Endothelial cell of umbilical vein (primary cell): ENCODE data around the gene BLID. TPM values are rescaled to one million over a fixed set of nuclear protein-coding genes. Genes with fewer than 3 reads are reported as not detected.

Experiments
- BruUV-seq: library from RNA; stranded (reverse); fragments of 400-500 nt; replicated peaks from 2 replicates; lab custom pipeline; 2021; lab: Mats Ljungman, UMichigan
- CTCF ChIA-PET: fragments of 300-600, 350-600 bp; sonication (Branson Sonifier 250); formaldehyde crosslinking; loops from one replicate; lab custom pipeline; 2021; ENCODE audit warnings: antibody characterized with exemption, inconsistent platforms; lab: Charles Lee
- POLR2A ChIA-PET: fragments of 300-600, 350-600 bp; sonication (Branson Sonifier 250); formaldehyde crosslinking; loops from one replicate; lab custom pipeline; 2021; ENCODE audit warnings: antibody characterized with exemption, inconsistent platforms; lab: Charles Lee
- DNase-seq: peaks from one replicate; pipeline ENCODE4 v3.0.0-alpha.2; 2011; ENCODE audit warnings: low read depth, low spot score
- FAIRE-seq: peaks from 2 replicates; lab custom pipeline; 2011; peaks lifted over from hg19 to GRCh38; lab: Jason Lieb, UNC
- H2AFZ ChIP-seq: 2 replicates; pipeline ENCODE4 v1.6.0; 2012; ENCODE audit warnings: low read depth, low read length, control low read depth, inconsistent platforms
- H3K27ac ChIP-seq: 2 replicates; pipeline ENCODE4 v1.5.1; 2011; ENCODE audit warnings: low read depth, mild to moderate bottlenecking, control low read depth, low read length, moderate library complexity; ENCODE audit not compliant: insufficient read depth
- H3K27me3 ChIP-seq, 2 experiments: 2 replicates each; pipeline versions ENCODE4 v1.6.0 to v1.6.1; 2011; ENCODE audit warnings: low read length in 2 of 2, mixed read lengths in 1 of 2; ENCODE audit not compliant: control insufficient read depth in 2 of 2, insufficient read depth in 2 of 2
- H3K36me3 ChIP-seq, 2 experiments: 2 replicates in 1 of 2; 3 replicates in 1 of 2; pipeline ENCODE4 v1.5.1; 2011; ENCODE audit warnings: low read length in 2 of 2, mild to moderate bottlenecking in 1 of 2, moderate library complexity in 1 of 2; ENCODE audit not compliant: control insufficient read depth in 2 of 2, insufficient read depth in 2 of 2; ENCODE audit errors: extremely low read depth in 1 of 2
- H3K4me1 ChIP-seq: 3 replicates; pipeline ENCODE4 v1.5.1; 2011; ENCODE audit warnings: mild to moderate bottlenecking, low read length; ENCODE audit not compliant: control insufficient read depth, insufficient read depth; ENCODE audit errors: extremely low read depth
- H3K4me2 ChIP-seq: 2 replicates; pipeline ENCODE4 v1.6.1; 2011; ENCODE audit warnings: low read length, control low read depth, mixed read lengths; ENCODE audit not compliant: insufficient read depth
- H3K4me3 ChIP-seq, 3 experiments: fragments of 200-600 bp in 1 of 3; sonication (generic), shearing (Covaris generic) in 1 of 3; replicated peaks in 1 of 3; 2 replicates each; pipeline ENCODE4 v1.5.1; 2011 to 2016; ENCODE audit warnings: control low read depth in 3 of 3, low read length in 3 of 3, mild to moderate bottlenecking in 2 of 3, inconsistent platforms in 1 of 3, low read depth in 1 of 3, moderate library complexity in 1 of 3; ENCODE audit not compliant: insufficient read depth in 1 of 3
- H3K79me2 ChIP-seq: 2 replicates; pipeline ENCODE4 v1.6.0; 2012; ENCODE audit warnings: low read length, inconsistent platforms; ENCODE audit not compliant: control insufficient read depth, insufficient read depth
- H3K9ac ChIP-seq: replicated peaks from 2 replicates; pipeline ENCODE3; 2011; ENCODE audit warnings: low read length, control low read depth; ENCODE audit not compliant: insufficient read depth; ENCODE audit errors: extremely low read depth
- H3K9me1 ChIP-seq: replicated peaks from 3 replicates; pipeline ENCODE4 v1.6.0; 2011; ENCODE audit warnings: mild to moderate bottlenecking, low read length; ENCODE audit not compliant: control insufficient read depth, insufficient read depth; ENCODE audit errors: extremely low read depth
- H3K9me3 ChIP-seq: replicated peaks from 2 replicates; pipeline ENCODE4 v1.5.1; 2012; ENCODE audit warnings: low read length, inconsistent platforms; ENCODE audit not compliant: control insufficient read depth, insufficient read depth
- H4K20me1 ChIP-seq: replicated peaks from 2 replicates; pipeline ENCODE3; 2011; ENCODE audit warnings: mild to moderate bottlenecking, low read length; ENCODE audit not compliant: control insufficient read depth, insufficient read depth; ENCODE audit errors: extremely low read depth
- EZH2 ChIP-seq: IDR thresholded peaks from 2 replicates; pipeline ENCODE4 v1.6.1; 2012; ENCODE audit warnings: borderline replicate concordance, low read depth, mild to moderate bottlenecking, moderate library complexity, low read length, inconsistent platforms; ENCODE audit not compliant: severe bottlenecking
- FOS ChIP-seq: IDR thresholded peaks from 2 replicates; pipeline ENCODE4 v1.6.1; 2011; ENCODE audit warnings: mild to moderate bottlenecking, low read length, moderate library complexity, borderline replicate concordance; ENCODE audit not compliant: insufficient read depth
- GATA2 ChIP-seq: IDR thresholded peaks from 2 replicates; pipeline ENCODE4 v1.7.0; 2011; ENCODE audit warnings: low read depth, mild to moderate bottlenecking, moderate library complexity, mixed read lengths, low read length; ENCODE audit not compliant: insufficient read length, insufficient read depth
- JUN ChIP-seq: IDR thresholded peaks from 2 replicates; pipeline ENCODE4 v1.6.1; 2011; ENCODE audit warnings: borderline replicate concordance, low read depth; ENCODE audit not compliant: insufficient read length, insufficient read depth
- MAX ChIP-seq: IDR thresholded peaks from 2 replicates; pipeline ENCODE4 v1.6.1; 2011; ENCODE audit not compliant: insufficient read depth, insufficient read length
- MYC ChIP-seq: IDR thresholded peaks from one replicate; pipeline ENCODE4 v1.6.1; 2011; ENCODE audit warnings: mild to moderate bottlenecking, low read depth, low read length
- POLR2A ChIP-seq: IDR thresholded peaks from 2 replicates; pipeline ENCODE4 v1.6.1; 2012; ENCODE audit warnings: low read depth, mild to moderate bottlenecking, control low read depth, low read length
- POLR2AphosphoS5 ChIP-seq: IDR thresholded peaks from 2 replicates; pipeline ENCODE4 v1.6.1; 2012; ENCODE audit warnings: low read depth, mild to moderate bottlenecking, control low read depth, low read length, moderate library complexity; ENCODE audit not compliant: insufficient read depth
- dilution Hi-C: fragments of 300-500 bp; cut with MboI; formaldehyde crosslinking; loops from one replicate; pipeline ENCODE4 v1.15.0; 2019; ENCODE audit warnings: low sequenced_read_pairs; ENCODE audit not compliant: extremely low pct_ligation_motif_present
- intact Hi-C: fragments of 100-400 bp; cut with micrococcal nuclease; formaldehyde crosslinking; loops from one replicate; pipeline ENCODE4 v1.10.0; 2022
- polyA plus RNA-seq, 4 experiments: library from polyadenylated mRNA; depleted of rRNA in 3 of 4; stranded (reverse) in 3 of 4; unstranded in 1 of 4; fragments of >200 nt; gene quantifications; 2 replicates each; pipeline versions ENCODE4 v1.2.1 to v1.2.3, GENCODE V29; 2011 to 2012; ENCODE audit warnings: missing spikeins in 1 of 4
- total RNA-seq: library from RNA; stranded (reverse); gene quantifications from 2 replicates; pipeline ENCODE4 v1.2.3, GENCODE V29; 2021
- TF ChIP-seq, protein P1 (sequence below), 2 donors: IDR thresholded peaks; 1 replicate in 1 of 2; 2 replicates in 1 of 2; pipeline ENCODE4 v1.5.1; 2011; ENCODE audit warnings: low read length in 2 of 2, mild to moderate bottlenecking in 2 of 2, moderate library complexity in 2 of 2, control low read depth in 1 of 2, inconsistent platforms in 1 of 2, low read depth in 1 of 2; ENCODE audit not compliant: insufficient read depth in 1 of 2; ENCODE audit errors: extremely low read depth in 1 of 2

Gene BLID
- total and polyA plus RNA-seq, 2 donors (not counting 3 experiments of a cell fraction or from before 2014, with no cell fraction given): 0.12 to 3.5 TPM

- no peak overlapping the region for H2AFZ ChIP-seq
- H3K9me3 ChIP-seq: no peaks in the 10 kb centered on the region
- H3K4me3 ChIP-seq: no peak overlapping the region
- FAIRE-seq (peak; percentile 56), DNase-seq (peak; percentile 44)
- POLR2A ChIA-PET: no interaction called here
- TF ChIP-seq FOS (peak; percentile 63), MAX (no peak), GATA2 (peak; percentile 80), POLR2AphosphoS5 (peak; percentile 56), POLR2A (no peak), EZH2 (no peak), JUN (peak; percentile 10), MYC (no peak)
- TF ChIP-seq, protein P1, sequence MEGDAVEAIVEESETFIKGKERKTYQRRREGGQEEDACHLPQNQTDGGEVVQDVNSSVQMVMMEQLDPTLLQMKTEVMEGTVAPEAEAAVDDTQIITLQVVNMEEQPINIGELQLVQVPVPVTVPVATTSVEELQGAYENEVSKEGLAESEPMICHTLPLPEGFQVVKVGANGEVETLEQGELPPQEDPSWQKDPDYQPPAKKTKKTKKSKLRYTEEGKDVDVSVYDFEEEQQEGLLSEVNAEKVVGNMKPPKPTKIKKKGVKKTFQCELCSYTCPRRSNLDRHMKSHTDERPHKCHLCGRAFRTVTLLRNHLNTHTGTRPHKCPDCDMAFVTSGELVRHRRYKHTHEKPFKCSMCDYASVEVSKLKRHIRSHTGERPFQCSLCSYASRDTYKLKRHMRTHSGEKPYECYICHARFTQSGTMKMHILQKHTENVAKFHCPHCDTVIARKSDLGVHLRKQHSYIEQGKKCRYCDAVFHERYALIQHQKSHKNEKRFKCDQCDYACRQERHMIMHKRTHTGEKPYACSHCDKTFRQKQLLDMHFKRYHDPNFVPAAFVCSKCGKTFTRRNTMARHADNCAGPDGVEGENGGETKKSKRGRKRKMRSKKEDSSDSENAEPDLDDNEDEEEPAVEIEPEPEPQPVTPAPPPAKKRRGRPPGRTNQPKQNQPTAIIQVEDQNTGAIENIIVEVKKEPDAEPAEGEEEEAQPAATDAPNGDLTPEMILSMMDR (IDR thresholded peaks at IDR 0.05; ENCODE audit: extremely low read depth in 1 of 2, insufficient read depth in 1 of 2, low read depth in 1 of 2, low read length in 2 of 2): no peak
- H3K27ac ChIP-seq: peak overlapping the region; percentile 55
- H3K4me1 ChIP-seq: peaks cover 65% of the 10 kb centered on the region
- H3K9ac ChIP-seq: no peak overlapping the region
- no peaks in the 10 kb centered on the region for H3K27me3 ChIP-seq
- no TSS peak for BruUV-seq
- H3K79me2 ChIP-seq: peaks cover 75% of the 10 kb centered on the region
- CTCF ChIA-PET: interaction anchor here (0.9 to 2.6 kb wide), 10 partner anchors 13 to 484 kb away, joined by 3 to 21 read pairs (median 5); partner anchors contain the start of gene BLID
- H3K36me3 ChIP-seq: no peaks in the 10 kb centered on the region
- intact Hi-C loops (loop anchor here (1.0 to 5.0 kb wide), 2 partner anchors 50 to 417 kb away; no protein-coding TSS in a partner anchor), dilution Hi-C loops (no loop called here)
- H3K4me2 ChIP-seq: peak overlapping the region; percentile 33
- H4K20me1 ChIP-seq: no peaks in the 10 kb centered on the region
- H3K9me1 ChIP-seq: no peaks in the 10 kb centered on the region
Measured at GRCh38 chr11:122138744-122139594, 23.0 kb upstream of the BLID start.
